Caki2 (cell line): ENCODE measurements around the gene TSPAN33. TPM values are rescaled to one million over a fixed set of nuclear protein-coding genes. Genes with fewer than 3 reads are reported as not detected.
"Not testable (repeated sequence)": the region's sequence is repeated elsewhere in the genome, so short reads cannot be mapped to it uniquely, and the experiment has no call there.

Source experiments
- DNase-seq: peaks from one replicate; pipeline ENCODE4 v3.0.0-alpha.2; 2015; ENCODE audit warnings: low read depth
- in situ Hi-C: cut with HindIII; loops from 2 replicates; pipeline ENCODE4 v1.10.0; 2016; ENCODE audit warnings: low sequenced_read_pairs, low pct_unique_long_range_greater_than_20kb, mixed read lengths
- total RNA-seq: library from RNA; depleted of rRNA; stranded (reverse); fragments of >200 nt; shearing (Covaris generic); gene quantifications from 2 replicates; pipeline ENCODE4 v1.2.3, GENCODE V29; 2014; ENCODE audit warnings: low replicate concordance

The TSPAN33 gene
- total RNA-seq, 1 experiment from 2014 or later = 68.1 TPM

GRCh38 chr7:129193892-129194291 is 49.4 kb downstream of the TSPAN33 start:
- in situ Hi-C loops = no loop called here
- no peak for DNase-seq

GRCh38 chr7:129197771-129198170 is 53.3 kb downstream of the TSPAN33 start:
- no peak for DNase-seq
- in situ Hi-C loops = no loop called here

- DNase-seq = no peak
- in situ Hi-C loops = no loop called here
Observed at GRCh38 chr7:129199406-129199805, 54.9 kb downstream of the TSPAN33 start.

GRCh38 chr7:129202058-129202777 is 57.7 kb downstream of the TSPAN33 start:
- in situ Hi-C loops = no loop called here
- DNase-seq = no peak

- in situ Hi-C loops = no loop called here
Observed at GRCh38 chr7:129203050-129203741, 58.7 kb downstream of the TSPAN33 start.

GRCh38 chr7:129205126-129205818 is 60.8 kb downstream of the TSPAN33 start:
- in situ Hi-C loops = no loop called here
- DNase-seq = no peak

More at GRCh38 chr7:129203050-129203741, 58.7 kb downstream of the TSPAN33 start:
- no peak for DNase-seq

- in situ Hi-C loops = no loop called here
- no peak for DNase-seq
Observed at GRCh38 chr7:129205987-129206785, 61.7 kb downstream of the TSPAN33 start.

- in situ Hi-C loops = no loop called here
- no peak for DNase-seq
Observed at GRCh38 chr7:129208667-129209066, 64.2 kb downstream of the TSPAN33 start.

- in situ Hi-C loops = no loop called here
- DNase-seq = no peak
Observed at GRCh38 chr7:129209067-129209926, 64.8 kb downstream of the TSPAN33 start.

- in situ Hi-C loops = no loop called here
- peak; percentile 40 for DNase-seq
Observed at GRCh38 chr7:129210256-129210988, 65.9 kb downstream of the TSPAN33 start.

- in situ Hi-C loops = no loop called here
- no peak for DNase-seq
Observed at GRCh38 chr7:129210989-129211312, 66.4 kb downstream of the TSPAN33 start.

- no peak for DNase-seq
- in situ Hi-C loops = no loop called here
Observed at GRCh38 chr7:129212126-129212525, 67.6 kb downstream of the TSPAN33 start.

GRCh38 chr7:129212596-129212995 is 68.1 kb downstream of the TSPAN33 start:
- in situ Hi-C loops = no loop called here
- no peak for DNase-seq

GRCh38 chr7:129213828-129214227 is 69.3 kb downstream of the TSPAN33 start:
- peak; percentile 37 for DNase-seq
- in situ Hi-C loops = no loop called here

GRCh38 chr7:129215691-129216090 is 71.2 kb downstream of the TSPAN33 start:
- in situ Hi-C loops, DNase-seq: not testable (repeated sequence)

GRCh38 chr7:129216101-129216715 is 71.7 kb downstream of the TSPAN33 start:
- DNase-seq, in situ Hi-C loops: not testable (repeated sequence)
